H1 (cell line): ENCODE measurements around the gene GNG12.

Experiments
- CHD2 ChIP-seq: IDR thresholded peaks from 2 replicates; pipeline ENCODE4 v1.6.1; 2012; ENCODE audit warnings: low read length, improper control_type of control experiment
- EZH2 ChIP-seq: fragments of 200-600 bp; sonication (generic); IDR thresholded peaks from 2 replicates; pipeline ENCODE4 v1.7.1; 2012; ENCODE audit warnings: low read depth, mild to moderate bottlenecking, moderate library complexity, low read length, inconsistent platforms; ENCODE audit not compliant: severe bottlenecking
- POLR2A ChIP-seq, 2 experiments: IDR thresholded peaks; 1 replicate in 1 of 2; 2 replicates in 1 of 2; pipeline ENCODE4 v1.6.1; 2011; ENCODE audit warnings: low read depth in 2 of 2, low read length in 2 of 2, mild to moderate bottlenecking in 2 of 2; ENCODE audit errors: control extremely low read depth in 1 of 2
- SUZ12 ChIP-seq: fragments of 200-600 bp; sonication (generic); IDR thresholded peaks from 2 replicates; pipeline ENCODE4 v1.6.1; 2012; ENCODE audit warnings: mild to moderate bottlenecking, inconsistent platforms, low read length, moderate library complexity, mixed read lengths
- TF ChIP-seq, protein P1 (sequence below), 3 experiments: IDR thresholded peaks; 1 replicate in 2 of 3; 2 replicates in 1 of 3; pipeline versions ENCODE4 v1.5.1 to v1.6.1; 2011; ENCODE audit warnings: low read length in 3 of 3, mild to moderate bottlenecking in 3 of 3, inconsistent platforms in 2 of 3, low read depth in 1 of 3, moderate library complexity in 1 of 3; ENCODE audit not compliant: insufficient read depth in 1 of 3; ENCODE audit errors: control extremely low read depth in 1 of 3
- TF ChIP-seq, protein P2 (sequence below): IDR thresholded peaks from 2 replicates; pipeline ENCODE4 v1.6.1; 2012; ENCODE audit warnings: inconsistent platforms
- TF ChIP-seq, protein P3 (sequence below): IDR thresholded peaks from 2 replicates; pipeline ENCODE4 v1.6.1; 2011; ENCODE audit warnings: low read length, improper control_type of control experiment
- TF ChIP-seq, protein P4 (sequence below): IDR thresholded peaks from 2 replicates; pipeline ENCODE4 v1.6.1; 2012; ENCODE audit warnings: inconsistent platforms
- TF ChIP-seq, protein P5 (sequence below): IDR thresholded peaks from 2 replicates; pipeline ENCODE4 v1.6.1; 2012; ENCODE audit warnings: low read length, inconsistent platforms

DNA sequence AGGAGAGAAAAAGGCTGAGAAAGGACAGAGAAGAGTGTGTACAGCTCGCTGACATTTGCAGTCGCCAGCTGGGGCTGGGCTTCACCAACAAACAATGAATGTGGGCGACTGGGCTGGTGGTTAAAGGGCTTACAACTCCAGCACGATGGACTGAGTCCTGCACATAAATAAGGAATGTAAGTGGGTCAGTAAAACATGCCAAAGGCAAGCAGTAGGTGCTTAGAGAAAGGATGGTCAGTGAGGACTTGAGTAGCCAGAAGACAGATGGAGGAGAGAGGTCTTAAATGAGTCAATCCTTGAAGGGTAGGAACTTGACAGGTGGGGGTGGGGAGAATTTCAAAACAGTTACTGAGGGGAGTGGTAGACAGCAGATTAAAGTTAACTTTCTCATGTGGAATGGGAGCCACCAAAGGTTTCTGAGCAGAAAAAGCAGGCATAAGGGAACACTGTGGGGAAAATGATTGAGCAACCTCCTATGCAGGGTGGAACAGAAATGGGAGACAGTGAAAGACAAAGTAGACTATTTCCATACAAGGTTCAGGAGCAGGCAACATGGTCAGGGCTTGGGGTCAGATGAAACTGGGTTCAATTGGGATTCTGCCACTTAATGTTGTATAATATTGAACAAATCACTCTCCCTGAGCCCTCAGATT, 110.8 kb downstream of the GNG12 start:
- TF ChIP-seq POLR2A (IDR thresholded peaks at IDR 0.05; ENCODE audit: control extremely low read depth in 1 of 2, low read depth in 2 of 2, low read length in 2 of 2), result no peak
- no peak for TF ChIP-seq CHD2
- TF ChIP-seq, protein P1, sequence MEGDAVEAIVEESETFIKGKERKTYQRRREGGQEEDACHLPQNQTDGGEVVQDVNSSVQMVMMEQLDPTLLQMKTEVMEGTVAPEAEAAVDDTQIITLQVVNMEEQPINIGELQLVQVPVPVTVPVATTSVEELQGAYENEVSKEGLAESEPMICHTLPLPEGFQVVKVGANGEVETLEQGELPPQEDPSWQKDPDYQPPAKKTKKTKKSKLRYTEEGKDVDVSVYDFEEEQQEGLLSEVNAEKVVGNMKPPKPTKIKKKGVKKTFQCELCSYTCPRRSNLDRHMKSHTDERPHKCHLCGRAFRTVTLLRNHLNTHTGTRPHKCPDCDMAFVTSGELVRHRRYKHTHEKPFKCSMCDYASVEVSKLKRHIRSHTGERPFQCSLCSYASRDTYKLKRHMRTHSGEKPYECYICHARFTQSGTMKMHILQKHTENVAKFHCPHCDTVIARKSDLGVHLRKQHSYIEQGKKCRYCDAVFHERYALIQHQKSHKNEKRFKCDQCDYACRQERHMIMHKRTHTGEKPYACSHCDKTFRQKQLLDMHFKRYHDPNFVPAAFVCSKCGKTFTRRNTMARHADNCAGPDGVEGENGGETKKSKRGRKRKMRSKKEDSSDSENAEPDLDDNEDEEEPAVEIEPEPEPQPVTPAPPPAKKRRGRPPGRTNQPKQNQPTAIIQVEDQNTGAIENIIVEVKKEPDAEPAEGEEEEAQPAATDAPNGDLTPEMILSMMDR (IDR thresholded peaks at IDR 0.05; ENCODE audit: control extremely low read depth in 1 of 3, insufficient read depth in 1 of 3, low read depth in 1 of 3, low read length in 3 of 3), result no peak
- TF ChIP-seq, protein P2, sequence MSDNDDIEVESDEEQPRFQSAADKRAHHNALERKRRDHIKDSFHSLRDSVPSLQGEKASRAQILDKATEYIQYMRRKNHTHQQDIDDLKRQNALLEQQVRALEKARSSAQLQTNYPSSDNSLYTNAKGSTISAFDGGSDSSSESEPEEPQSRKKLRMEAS, result no peak
- TF ChIP-seq SUZ12, result no peak
- TF ChIP-seq, protein P3, sequence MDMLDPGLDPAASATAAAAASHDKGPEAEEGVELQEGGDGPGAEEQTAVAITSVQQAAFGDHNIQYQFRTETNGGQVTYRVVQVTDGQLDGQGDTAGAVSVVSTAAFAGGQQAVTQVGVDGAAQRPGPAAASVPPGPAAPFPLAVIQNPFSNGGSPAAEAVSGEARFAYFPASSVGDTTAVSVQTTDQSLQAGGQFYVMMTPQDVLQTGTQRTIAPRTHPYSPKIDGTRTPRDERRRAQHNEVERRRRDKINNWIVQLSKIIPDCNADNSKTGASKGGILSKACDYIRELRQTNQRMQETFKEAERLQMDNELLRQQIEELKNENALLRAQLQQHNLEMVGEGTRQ, result no peak
- TF ChIP-seq EZH2, result no peak
- TF ChIP-seq, protein P4, sequence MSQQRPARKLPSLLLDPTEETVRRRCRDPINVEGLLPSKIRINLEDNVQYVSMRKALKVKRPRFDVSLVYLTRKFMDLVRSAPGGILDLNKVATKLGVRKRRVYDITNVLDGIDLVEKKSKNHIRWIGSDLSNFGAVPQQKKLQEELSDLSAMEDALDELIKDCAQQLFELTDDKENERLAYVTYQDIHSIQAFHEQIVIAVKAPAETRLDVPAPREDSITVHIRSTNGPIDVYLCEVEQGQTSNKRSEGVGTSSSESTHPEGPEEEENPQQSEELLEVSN, result no peak
- TF ChIP-seq, protein P5, sequence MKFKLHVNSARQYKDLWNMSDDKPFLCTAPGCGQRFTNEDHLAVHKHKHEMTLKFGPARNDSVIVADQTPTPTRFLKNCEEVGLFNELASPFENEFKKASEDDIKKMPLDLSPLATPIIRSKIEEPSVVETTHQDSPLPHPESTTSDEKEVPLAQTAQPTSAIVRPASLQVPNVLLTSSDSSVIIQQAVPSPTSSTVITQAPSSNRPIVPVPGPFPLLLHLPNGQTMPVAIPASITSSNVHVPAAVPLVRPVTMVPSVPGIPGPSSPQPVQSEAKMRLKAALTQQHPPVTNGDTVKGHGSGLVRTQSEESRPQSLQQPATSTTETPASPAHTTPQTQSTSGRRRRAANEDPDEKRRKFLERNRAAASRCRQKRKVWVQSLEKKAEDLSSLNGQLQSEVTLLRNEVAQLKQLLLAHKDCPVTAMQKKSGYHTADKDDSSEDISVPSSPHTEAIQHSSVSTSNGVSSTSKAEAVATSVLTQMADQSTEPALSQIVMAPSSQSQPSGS, result no peak
